ENCODE measurements around the gene GNAZ.
"Not testable (repeated sequence)": the region's sequence is repeated elsewhere in the genome, so short reads cannot be mapped to it uniquely, and the experiment has no call there.

GNAZ gene

GRCh38 chr22:23133922-23134321 is 63.6 kb downstream of the GNAZ start:
- DNase-seq (ENCODE audit: low read depth): no peak

GRCh38 chr22:23136991-23137390 is 66.7 kb downstream of the GNAZ start:
- DNase-seq (ENCODE audit: low read depth): not testable (repeated sequence)

- no peak for DNase-seq (ENCODE audit: low read depth)
Measured at GRCh38 chr22:23137468-23137867, 67.1 kb downstream of the GNAZ start.

GRCh38 chr22:23137905-23138561 is 67.7 kb downstream of the GNAZ start:
- no peak for DNase-seq (ENCODE audit: low read depth)

- no peak for DNase-seq (ENCODE audit: low read depth)
Measured at GRCh38 chr22:23138584-23139435, 68.5 kb downstream of the GNAZ start.

- DNase-seq (ENCODE audit: low read depth): no peak
Measured at GRCh38 chr22:23140385-23140784, 70.1 kb downstream of the GNAZ start.

- no peak for DNase-seq (ENCODE audit: low read depth)
Measured at GRCh38 chr22:23142546-23143105, 72.3 kb downstream of the GNAZ start.

GRCh38 chr22:23143119-23143518 is 72.8 kb downstream of the GNAZ start:
- no peak for DNase-seq (ENCODE audit: low read depth)

GRCh38 chr22:23144432-23144831 is 74.1 kb downstream of the GNAZ start:
- DNase-seq (ENCODE audit: low read depth): no peak

GRCh38 chr22:23144932-23145877 is 74.9 kb downstream of the GNAZ start, which contains the start of gene RAB36:
Gene RAB36 (plus strand): TSS chr22:23145477. CDS start chr22:23146617, 1,140 bp downstream.
- peak; percentile 99 for DNase-seq (ENCODE audit: low read depth)

- DNase-seq (ENCODE audit: low read depth): no peak
Measured at GRCh38 chr22:23145878-23146470, 75.7 kb downstream of the GNAZ start.

- no peak for DNase-seq (ENCODE audit: low read depth)
Measured at GRCh38 chr22:23146478-23147205, 76.3 kb downstream of the GNAZ start.

- DNase-seq (ENCODE audit: low read depth): peak; percentile 57
Measured at GRCh38 chr22:23147617-23148387, 77.5 kb downstream of the GNAZ start.

- DNase-seq (ENCODE audit: low read depth): no peak
Measured at GRCh38 chr22:23149743-23150238, 79.5 kb downstream of the GNAZ start.

- no peak for DNase-seq (ENCODE audit: low read depth)
Measured at GRCh38 chr22:23150762-23151161, 80.4 kb downstream of the GNAZ start.

- no peak for DNase-seq (ENCODE audit: low read depth)
Measured at GRCh38 chr22:23151827-23152226, 81.5 kb downstream of the GNAZ start.

- DNase-seq (ENCODE audit: low read depth): no peak
Measured at GRCh38 chr22:23152238-23153114, 82.2 kb downstream of the GNAZ start.

GRCh38 chr22:23153994-23154393 is 83.7 kb downstream of the GNAZ start:
- no peak for DNase-seq (ENCODE audit: low read depth)

- DNase-seq (ENCODE audit: low read depth): no peak
Measured at GRCh38 chr22:23154461-23154860, 84.1 kb downstream of the GNAZ start.

Measured in fibroblast of the conjunctiva (primary cell).